A673 (cell line): ENCODE data around the gene CARD8. TPM values are rescaled to one million over a fixed set of nuclear protein-coding genes. Genes with fewer than 3 reads are reported as not detected.
"Not testable (repeated sequence)": the region's sequence is repeated elsewhere in the genome, so short reads cannot be mapped to it uniquely, and the experiment has no call there.

ENCODE experiments used
- BruUV-seq: library from RNA; stranded (reverse); fragments of 400-500 nt; replicated peaks from 2 replicates; lab custom pipeline; 2021; lab: Mats Ljungman, UMichigan
- CTCF ChIA-PET: fragments of 300-600 bp; sonication (Branson Sonifier 250); formaldehyde crosslinking; loops from one replicate; lab custom pipeline; 2022; ENCODE audit warnings: antibody characterized with exemption; lab: Charles Lee
- POLR2A ChIA-PET: fragments of 300-600 bp; sonication (Branson Sonifier 250); formaldehyde crosslinking; loops from one replicate; lab custom pipeline; 2022; ENCODE audit warnings: antibody characterized with exemption; ENCODE audit not compliant: low non-redundant PET; lab: Charles Lee
- DNase-seq: peaks from one replicate; pipeline ENCODE4 v3.0.0-alpha.2; 2015; ENCODE audit warnings: low spot score
- H3K27ac ChIP-seq: fragments of 200-600 bp; sonication (generic); 2 replicates; pipeline ENCODE4 v1.5.1; 2016; ENCODE audit warnings: mixed run types, low read depth, mild to moderate bottlenecking, mixed read lengths, antibody characterized with exemption, low read length; ENCODE audit not compliant: poor library complexity, severe bottlenecking
- H3K27me3 ChIP-seq: fragments of 200-600 bp; sonication (generic); replicated peaks from 2 replicates; pipeline ENCODE4 v1.6.1; 2017; ENCODE audit warnings: mixed run types, low read depth, mild to moderate bottlenecking, mixed read lengths, antibody characterized with exemption, low read length; ENCODE audit not compliant: insufficient read depth, poor library complexity
- H3K36me3 ChIP-seq: fragments of 200-600 bp; sonication (generic); 2 replicates; pipeline ENCODE4 v1.6.1; 2016; ENCODE audit warnings: mixed run types, mild to moderate bottlenecking, mixed read lengths, antibody characterized with exemption, low read length; ENCODE audit not compliant: insufficient read depth, poor library complexity, severe bottlenecking
- H3K4me1 ChIP-seq: fragments of 200-600 bp; sonication (generic); 2 replicates; pipeline ENCODE4 v1.6.1; 2017; ENCODE audit warnings: mixed run types, mild to moderate bottlenecking, mixed read lengths, antibody characterized with exemption, low read length; ENCODE audit not compliant: insufficient read depth, poor library complexity, severe bottlenecking
- H3K4me3 ChIP-seq: fragments of 200-600 bp; sonication (generic); 2 replicates; pipeline ENCODE4 v1.5.1; 2016; ENCODE audit warnings: low read depth, mixed run types, mild to moderate bottlenecking, mixed read lengths, low read length; ENCODE audit not compliant: poor library complexity, severe bottlenecking
- H3K9me3 ChIP-seq: fragments of 200-600 bp; sonication (generic); 2 replicates; pipeline ENCODE4 v1.6.1; 2016; ENCODE audit warnings: mixed run types, low read depth, mild to moderate bottlenecking, mixed read lengths, antibody characterized with exemption, low read length; ENCODE audit not compliant: poor library complexity, severe bottlenecking
- EZH2 ChIP-seq: fragments of 200-600 bp; sonication (generic); IDR thresholded peaks from 2 replicates; pipeline ENCODE4 v1.6.1; 2017; ENCODE audit warnings: borderline replicate concordance, low read depth, mild to moderate bottlenecking, mixed read lengths, antibody characterized with exemption, low read length; ENCODE audit not compliant: poor library complexity, severe bottlenecking
- intact Hi-C: fragments of 100-400 bp; cut with micrococcal nuclease; formaldehyde crosslinking; loops from one replicate; pipeline ENCODE4 v1.10.0; 2022; ENCODE audit not compliant: unreplicated experiment
- total RNA-seq: library from RNA; stranded (reverse); gene quantifications from 2 replicates; pipeline ENCODE4 v1.2.3, GENCODE V29; 2021
- TF ChIP-seq, protein P1 (sequence below): fragments of 300-800, 200-600 bp; sonication (generic); conservative IDR thresholded peaks from 2 replicates; pipeline ENCODE4 v1.5.1; 2017; ENCODE audit warnings: low read depth, mild to moderate bottlenecking, antibody characterized with exemption, low read length, moderate library complexity, mixed read lengths

The CARD8 gene
- total RNA-seq, 1 experiment from 2014 or later: 151 TPM

DNA sequence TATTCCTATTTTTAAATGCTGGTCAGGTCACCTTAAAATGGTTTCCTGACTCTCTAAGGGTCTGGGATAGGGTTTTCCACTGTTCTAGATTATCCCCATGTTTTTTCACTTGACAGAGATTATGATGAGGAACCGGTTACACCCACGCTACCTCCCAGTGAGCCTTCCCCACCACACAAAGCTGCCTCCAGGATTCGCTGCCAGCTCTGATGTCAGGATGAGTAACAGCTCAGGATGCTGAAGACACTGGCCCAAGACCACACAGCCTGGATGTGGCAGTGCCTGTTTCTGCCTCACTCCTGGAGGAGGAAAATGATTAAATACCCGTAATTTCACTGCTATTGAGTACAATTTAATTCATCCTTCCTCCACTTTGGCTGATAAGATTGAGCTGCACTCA is 37.1 kb upstream of the CARD8 start:
- intact Hi-C loops: no loop called here
- POLR2A ChIA-PET: no interaction called here

DNA sequence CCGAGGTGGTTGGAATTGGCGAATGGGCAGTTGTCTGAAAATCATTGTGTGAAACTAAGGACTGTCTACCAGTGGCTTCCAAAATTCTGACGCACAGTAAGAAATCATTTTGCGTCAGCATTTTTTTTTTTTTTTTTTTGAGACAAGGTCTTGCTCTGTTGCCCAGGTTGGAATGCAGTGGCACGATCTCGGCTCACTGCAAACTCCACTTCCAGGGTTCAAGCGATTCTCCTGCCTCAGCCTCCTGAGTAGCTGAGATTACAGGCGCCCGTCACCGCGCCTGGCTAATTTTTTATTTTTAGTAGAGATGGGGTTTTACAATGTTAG is 35.7 kb upstream of the CARD8 start:
- H3K9me3 ChIP-seq, H3K27ac ChIP-seq, H3K27me3 ChIP-seq, H3K4me1 ChIP-seq, DNase-seq, H3K36me3 ChIP-seq, POLR2A ChIA-PET, BruUV-seq: not testable (repeated sequence)
- CTCF ChIA-PET: interaction anchor here (0.5 kb wide), 1 partner anchor 19 kb away, joined by 3 read pairs; no protein-coding TSS in a partner anchor
- intact Hi-C loops: loop anchor here (1.0 kb wide), 2 partner anchors 20 to 24 kb away; no protein-coding TSS in a partner anchor
- peak overlapping the region; percentile 69 for H3K4me3 ChIP-seq

More for the DNA sequence above, 37.1 kb upstream of the CARD8 start:
- Histone ChIP-seq H3K36me3 (no peaks in the 10 kb centered on the region), H3K4me3 (no peak overlapping the region), H3K4me1 (no peaks in the 10 kb centered on the region), H3K27ac (no peak overlapping the region), H3K27me3 (no peaks in the 10 kb centered on the region), H3K9me3 (no peaks in the 10 kb centered on the region)
- CTCF ChIA-PET: interaction anchor here (0.6 to 1.2 kb wide), 4 partner anchors 21 to 330 kb away, joined by 3 to 4 read pairs (median 4); no protein-coding TSS in a partner anchor
- no TSS peak for BruUV-seq
- peak; percentile 81 for DNase-seq
- TF ChIP-seq EZH2: no peak
- TF ChIP-seq, protein P1, sequence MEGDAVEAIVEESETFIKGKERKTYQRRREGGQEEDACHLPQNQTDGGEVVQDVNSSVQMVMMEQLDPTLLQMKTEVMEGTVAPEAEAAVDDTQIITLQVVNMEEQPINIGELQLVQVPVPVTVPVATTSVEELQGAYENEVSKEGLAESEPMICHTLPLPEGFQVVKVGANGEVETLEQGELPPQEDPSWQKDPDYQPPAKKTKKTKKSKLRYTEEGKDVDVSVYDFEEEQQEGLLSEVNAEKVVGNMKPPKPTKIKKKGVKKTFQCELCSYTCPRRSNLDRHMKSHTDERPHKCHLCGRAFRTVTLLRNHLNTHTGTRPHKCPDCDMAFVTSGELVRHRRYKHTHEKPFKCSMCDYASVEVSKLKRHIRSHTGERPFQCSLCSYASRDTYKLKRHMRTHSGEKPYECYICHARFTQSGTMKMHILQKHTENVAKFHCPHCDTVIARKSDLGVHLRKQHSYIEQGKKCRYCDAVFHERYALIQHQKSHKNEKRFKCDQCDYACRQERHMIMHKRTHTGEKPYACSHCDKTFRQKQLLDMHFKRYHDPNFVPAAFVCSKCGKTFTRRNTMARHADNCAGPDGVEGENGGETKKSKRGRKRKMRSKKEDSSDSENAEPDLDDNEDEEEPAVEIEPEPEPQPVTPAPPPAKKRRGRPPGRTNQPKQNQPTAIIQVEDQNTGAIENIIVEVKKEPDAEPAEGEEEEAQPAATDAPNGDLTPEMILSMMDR: no peak

DNA sequence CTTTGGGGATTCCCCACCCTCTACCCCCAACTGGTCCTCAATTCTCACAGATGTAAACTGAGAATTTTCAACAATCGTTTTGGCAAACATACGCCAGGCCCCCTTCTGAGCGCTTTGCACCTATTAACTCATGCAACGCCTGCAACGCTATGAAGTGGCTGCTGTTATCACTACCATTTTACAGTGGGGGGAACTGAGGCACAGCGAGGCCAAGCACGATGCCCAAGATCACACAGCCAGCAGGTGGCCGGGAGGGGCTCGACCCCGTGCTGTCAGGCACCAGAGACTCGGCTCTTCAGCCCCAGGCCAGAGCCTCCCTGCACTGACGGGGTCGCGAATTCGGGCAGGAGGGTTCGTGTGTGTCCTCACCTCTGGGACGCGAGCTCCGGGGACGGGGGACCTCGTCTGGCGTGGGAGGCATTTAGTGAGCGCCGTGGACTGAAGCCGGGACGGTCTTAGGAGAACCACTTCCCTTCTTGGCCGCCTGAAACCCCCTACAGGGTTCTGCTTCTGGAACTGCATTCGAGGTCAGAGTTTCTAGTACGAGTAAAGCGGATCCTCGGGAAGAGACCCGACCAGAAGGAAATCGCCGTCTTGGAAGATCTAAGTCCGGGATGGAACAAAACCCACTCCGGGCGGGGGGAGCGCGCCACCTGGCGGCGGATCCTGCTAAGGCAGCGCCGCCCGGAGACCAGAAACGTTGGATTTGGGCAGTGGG is 35.2 kb upstream of the CARD8 start:
- peak overlapping the region; percentile 69 for H3K4me3 ChIP-seq
- no peaks in the 10 kb centered on the region for H3K27me3 ChIP-seq
- intact Hi-C loops: loop anchor here (1.0 kb wide), 2 partner anchors 20 to 24 kb away; no protein-coding TSS in a partner anchor
- H3K9me3 ChIP-seq: peaks cover 10% of the 10 kb centered on the region
- H3K27ac ChIP-seq: peak overlapping the region; percentile 71
- H3K36me3 ChIP-seq: peaks cover 11% of the 10 kb centered on the region
- ChIA-PET CTCF (interaction anchor here (0.5 to 1.9 kb wide), 3 partner anchors 14 to 19 kb away, joined by 3 to 5 read pairs (median 3); no protein-coding TSS in a partner anchor), POLR2A (no interaction called here)
- H3K4me1 ChIP-seq: no peaks in the 10 kb centered on the region
- peak; percentile 85 for DNase-seq
- no TSS peak for BruUV-seq
- TF ChIP-seq, protein P1: peak; percentile 97
- no peak for TF ChIP-seq EZH2
